NOMO-1 treated with dmso at 0.1 percent for 144 hours (cell line): ENCODE results near the gene BCAS3.
A peak's percentile ranks its signal among the peaks of the same experiment; 100 is the strongest.

Experiments
- DNase-seq: peaks from one replicate; lab custom pipeline; 2025; ENCODE audit not compliant: unreplicated experiment; lab: John Stamatoyannopoulos, UW

BCAS3 gene

DNA sequence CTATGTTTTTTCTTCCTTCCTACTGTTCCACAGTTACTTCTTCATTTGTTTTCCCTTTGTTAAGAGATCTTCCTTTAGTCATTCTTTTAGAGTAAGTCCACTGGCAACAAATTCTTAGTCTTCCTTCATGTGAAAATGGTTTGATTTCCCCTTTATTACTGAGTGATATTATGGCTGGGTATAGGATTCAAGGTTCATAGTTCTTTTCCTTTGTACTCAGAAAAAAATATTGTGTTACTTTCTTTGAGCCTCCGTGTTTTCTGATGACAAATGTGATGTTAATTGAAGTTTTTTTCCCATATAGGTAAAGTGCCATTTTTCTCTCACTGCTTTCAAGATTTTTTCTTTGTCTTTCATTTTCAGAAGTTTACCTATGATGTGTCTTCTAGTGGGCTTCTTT is 438.9 kb downstream of the BCAS3 start:
- no peak for DNase-seq

DNA sequence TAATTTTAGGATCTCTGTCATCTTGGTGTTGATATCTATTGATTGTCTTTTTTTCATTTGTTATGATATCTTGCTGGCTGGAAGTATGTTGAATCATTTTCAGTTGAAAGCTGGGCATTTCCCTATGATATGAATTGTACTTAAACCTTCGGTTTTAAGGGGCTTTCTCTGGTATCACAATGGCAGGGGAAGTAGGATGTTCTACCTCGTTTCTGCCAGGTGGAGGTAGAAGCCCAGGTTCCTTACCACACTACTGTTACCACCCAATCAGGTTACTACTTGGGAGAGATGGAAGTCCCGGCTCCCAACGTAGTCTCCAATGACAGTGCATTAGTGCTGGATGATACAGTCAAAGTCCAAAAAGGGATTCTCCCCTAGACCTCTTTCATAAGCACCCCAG is 440.3 kb downstream of the BCAS3 start:
- DNase-seq, result no peak

DNA sequence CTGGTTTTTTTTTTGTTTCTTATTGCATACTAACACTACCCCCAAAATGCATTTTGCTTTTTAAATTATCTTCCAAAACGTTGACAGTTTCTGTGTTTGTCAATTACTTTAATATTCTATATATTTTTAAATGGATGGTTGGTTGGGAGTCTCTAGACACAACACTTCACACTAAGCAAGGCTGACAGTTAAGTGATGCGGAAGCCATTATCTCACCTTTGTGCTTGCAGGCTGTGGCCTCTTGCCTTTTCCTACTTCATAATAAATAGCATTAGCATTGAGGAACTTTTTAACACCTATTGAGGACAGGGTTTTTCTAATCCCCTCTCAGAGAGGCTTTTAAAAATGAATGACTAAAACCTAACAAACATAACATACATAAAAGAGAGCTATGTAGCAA is 441.2 kb downstream of the BCAS3 start:
- no peak for DNase-seq

DNA sequence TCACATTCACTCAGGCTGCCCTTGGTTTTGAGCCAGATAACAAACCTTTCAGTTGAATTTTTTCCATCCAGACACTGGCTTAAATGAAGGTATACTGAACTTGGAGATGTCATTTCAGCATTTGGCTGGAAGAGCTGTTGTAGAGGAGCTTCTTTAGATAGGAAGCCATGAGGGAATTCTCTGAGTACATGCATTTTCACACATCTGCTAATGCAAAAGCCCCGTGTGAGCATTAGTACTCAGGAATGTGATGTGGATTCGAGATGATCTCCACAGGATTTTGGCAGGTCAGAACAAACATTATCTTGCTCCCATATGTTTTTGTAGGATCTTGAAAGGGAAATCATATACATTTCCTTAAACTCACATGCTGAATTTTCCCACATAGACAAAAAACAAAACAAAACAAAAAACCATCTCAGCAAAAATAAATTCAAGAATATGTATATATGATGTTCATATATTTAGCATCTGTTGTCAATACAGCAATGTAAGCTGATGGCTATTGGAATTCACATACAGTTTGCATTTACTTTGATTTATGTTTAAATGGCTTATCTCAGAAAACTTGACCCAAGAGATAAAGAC is 444.8 kb downstream of the BCAS3 start:
- DNase-seq, result no peak

DNA sequence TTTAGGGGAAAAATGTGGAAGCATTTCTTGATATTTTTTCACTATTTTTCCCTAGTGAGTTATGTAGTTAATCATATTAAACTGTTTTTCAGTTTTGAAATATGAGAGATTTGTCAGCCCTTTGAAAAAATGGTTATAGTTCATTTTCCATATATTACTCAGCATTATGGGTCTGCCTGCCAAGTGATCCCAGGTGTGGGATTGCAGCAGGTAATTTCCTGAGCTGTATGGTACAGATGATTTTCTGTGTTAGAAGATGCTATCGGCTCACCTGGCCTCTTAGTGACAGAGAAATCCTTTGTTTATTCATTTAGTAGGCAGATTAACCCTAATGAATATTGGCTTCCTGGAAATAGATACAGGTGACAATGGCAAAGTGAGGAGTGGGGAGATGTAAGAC is 446.9 kb downstream of the BCAS3 start:
- DNase-seq, result no peak

GRCh38 chr17:61126473-61127249 is 449.0 kb downstream of the BCAS3 start:
- no peak for DNase-seq

DNA sequence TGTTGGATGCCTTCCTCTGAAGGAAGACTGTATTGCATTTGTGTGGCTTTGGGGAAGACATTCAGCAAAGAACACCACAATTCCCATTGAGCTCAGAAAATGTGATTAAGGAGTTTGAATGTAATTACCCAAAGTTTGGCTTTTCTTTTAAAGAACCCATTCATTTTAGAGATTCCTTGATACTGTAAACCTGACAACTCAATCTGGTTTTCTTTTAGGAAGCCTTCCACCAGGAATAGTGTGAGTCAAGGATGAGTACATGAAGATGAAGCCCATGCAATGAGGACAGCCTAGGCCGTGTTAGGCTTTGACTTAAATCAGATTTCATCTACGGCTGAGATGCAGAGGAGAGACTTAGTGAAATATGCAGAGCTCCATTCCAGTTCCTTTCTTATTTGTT is 450.3 kb downstream of the BCAS3 start:
- DNase-seq, result no peak

GRCh38 chr17:61128661-61129115 is 451.0 kb downstream of the BCAS3 start:
- DNase-seq, result peak; percentile 8

GRCh38 chr17:61129267-61130254 is 451.9 kb downstream of the BCAS3 start:
- DNase-seq, result no peak

DNA sequence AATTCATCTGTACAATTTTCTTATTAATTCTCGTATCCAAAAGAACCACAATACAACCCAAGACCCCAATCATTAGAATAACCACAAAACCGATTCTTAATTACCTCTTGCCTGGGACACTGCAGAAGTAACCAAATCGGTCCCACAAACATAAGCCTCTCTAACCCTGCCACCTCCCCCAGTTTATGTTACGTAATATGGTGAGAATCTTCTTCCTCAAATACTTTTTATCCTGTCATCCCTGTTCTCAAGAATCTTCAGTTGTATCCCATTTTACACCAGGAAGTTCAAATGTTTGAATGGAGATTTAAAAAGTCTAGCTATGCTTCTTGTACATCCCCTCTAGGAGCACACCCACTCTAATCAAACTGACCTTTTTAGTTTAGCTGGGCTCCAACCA is 452.7 kb downstream of the BCAS3 start:
- peak; percentile 3 for DNase-seq

- no peak for DNase-seq
These were observed 453.9 kb downstream of the BCAS3 start for GRCh38 chr17:61131585-61131984.

GRCh38 chr17:61132524-61132923 is 454.9 kb downstream of the BCAS3 start:
- DNase-seq, result no peak

DNA sequence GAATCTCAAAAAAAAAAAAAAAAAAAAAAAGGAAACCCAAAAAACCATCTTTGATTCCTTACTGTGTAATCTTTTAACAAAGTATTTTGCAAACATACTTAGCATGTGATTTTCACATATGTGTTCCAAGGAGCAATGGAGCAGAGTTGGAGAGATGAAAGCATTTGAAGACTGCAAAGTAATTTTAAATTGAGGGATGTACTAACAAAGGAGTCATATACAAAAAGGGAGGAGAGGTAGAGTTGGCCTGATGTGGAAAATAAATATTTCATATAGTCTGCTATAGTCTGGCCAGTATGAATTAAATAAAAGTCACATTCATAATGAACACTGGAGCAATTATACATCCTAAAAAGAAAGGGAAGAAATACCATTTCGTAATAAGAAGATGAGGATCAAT is 456.2 kb downstream of the BCAS3 start:
- DNase-seq, result no peak

DNA sequence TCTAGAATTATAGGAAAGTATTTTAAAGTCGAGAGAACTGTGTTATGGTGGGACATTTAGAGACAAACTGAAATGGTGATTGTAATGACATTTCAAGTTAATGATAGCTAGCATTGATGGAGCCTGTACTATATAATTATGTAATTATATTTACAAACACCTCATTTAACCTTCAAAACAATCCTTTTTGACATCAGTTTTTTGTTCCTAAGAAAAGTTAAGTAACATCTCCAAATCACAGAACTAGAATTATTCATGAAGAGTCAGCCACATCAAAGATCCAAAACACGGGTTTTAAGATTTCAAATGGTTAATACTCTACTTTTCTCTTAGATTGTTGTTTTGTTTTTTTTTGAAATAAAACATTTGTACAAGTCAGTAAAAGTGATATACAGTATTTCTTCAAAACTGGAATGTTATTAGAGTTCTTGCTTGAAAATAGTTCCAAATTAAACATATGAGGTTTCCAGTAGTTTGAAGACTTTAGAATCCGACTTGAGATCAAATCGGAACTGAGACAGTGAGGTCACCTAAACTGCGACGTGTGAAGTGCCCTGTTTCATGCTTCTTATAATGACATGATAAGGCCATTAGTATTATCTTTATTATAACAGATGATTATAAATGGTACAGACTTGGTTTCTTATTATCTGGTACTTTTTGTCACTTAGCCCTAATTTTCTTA is 457.0 kb downstream of the BCAS3 start:
- no peak for DNase-seq

- DNase-seq, result no peak
These were observed 458.1 kb downstream of the BCAS3 start for GRCh38 chr17:61135782-61136181.

- DNase-seq, result no peak
These were observed 458.6 kb downstream of the BCAS3 start for GRCh38 chr17:61136296-61136695.

DNA sequence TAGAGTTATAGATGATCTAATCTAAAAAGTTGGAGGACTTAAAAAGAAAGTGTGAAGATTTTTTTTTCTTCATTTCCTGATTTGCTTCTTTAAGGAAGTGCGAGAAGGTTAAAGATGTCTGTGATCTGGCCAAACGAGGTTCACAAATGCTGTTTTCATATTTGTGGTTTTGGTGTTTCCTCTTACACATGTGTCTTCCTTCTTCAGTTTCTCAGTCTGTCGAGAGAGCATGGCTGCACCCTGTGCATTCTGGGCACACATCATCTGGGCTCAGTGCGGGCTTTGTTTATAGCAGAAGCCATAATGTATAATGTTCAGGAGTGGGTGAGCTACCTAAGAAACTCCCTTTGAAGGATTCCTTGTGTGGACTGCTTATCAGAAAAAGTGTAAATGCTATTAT is 461.6 kb downstream of the BCAS3 start:
- DNase-seq, result peak; percentile 60

GRCh38 chr17:61140081-61140786 is 462.6 kb downstream of the BCAS3 start:
- DNase-seq, result no peak

DNA sequence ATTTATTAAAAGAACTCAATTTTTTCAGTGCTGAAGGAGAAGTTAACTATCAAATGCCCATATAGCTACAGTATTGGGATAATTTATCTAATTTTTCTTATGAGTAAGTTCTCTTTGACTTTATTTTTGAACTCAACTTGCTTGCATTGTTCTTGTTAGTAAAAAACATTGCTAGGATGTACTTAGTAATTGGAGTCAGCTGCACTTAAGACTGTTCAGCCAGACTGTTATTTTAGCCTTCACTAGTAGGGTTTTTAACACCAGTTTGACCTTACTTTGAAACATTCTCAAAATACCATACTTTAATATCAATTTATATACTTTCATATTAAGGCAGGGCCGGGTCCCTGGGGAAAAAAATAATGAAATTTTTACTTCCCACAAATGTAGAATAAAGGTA is 465.4 kb downstream of the BCAS3 start:
- no peak for DNase-seq

DNA sequence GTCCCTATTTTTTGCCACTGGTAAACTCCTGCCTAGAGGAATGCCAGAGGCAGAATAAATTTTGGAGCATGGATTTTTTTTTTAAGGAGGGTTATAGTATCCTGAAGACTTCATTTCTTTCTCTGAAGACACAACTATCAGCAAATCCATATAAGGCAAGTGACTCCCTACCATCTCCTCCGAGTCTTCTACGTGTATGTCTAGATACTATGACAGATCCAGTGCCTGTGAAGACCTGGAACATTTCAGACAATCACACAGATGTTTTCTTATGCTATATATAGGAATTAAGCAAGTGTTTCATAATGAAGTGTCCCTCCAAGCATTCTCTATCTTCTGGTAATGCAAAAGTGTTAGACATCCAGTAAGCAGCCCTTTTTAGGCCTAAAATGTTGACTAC is 466.5 kb downstream of the BCAS3 start:
- DNase-seq, result no peak
